Superior temporal gyrus (tissue), 1 donor: ENCODE data around the gene MVK.

Experiments used
- DNase-seq: peaks from one replicate; pipeline ENCODE4 v3.0.0-alpha.2; 2016; ENCODE audit errors: extremely low spot score

MVK gene

GRCh38 chr12:109566424-109566823 lies 7.2 kb upstream of the MVK start:
- no peak for DNase-seq

GRCh38 chr12:109567296-109567695 lies 6.3 kb upstream of the MVK start:
- no peak for DNase-seq

DNA sequence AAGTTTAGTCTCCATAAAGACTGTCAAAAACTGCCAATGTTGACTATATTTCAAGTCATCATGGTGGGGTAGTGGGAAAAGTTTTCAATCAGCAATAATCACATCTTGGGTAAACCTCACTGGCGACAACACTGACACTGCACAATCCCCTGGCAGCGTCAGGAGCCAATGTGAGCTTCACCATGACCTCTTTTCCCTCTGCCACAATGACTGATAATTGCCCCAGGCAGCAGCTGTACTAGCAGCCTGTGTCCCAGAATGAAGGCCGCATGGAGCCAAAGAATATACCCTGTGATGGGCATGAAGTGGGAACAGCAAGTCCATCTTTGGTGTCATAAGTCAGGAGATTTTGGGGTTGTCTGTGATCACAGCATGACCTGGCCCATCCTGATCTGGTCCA lies 5.6 kb upstream of the MVK start:
- no peak for DNase-seq

DNA sequence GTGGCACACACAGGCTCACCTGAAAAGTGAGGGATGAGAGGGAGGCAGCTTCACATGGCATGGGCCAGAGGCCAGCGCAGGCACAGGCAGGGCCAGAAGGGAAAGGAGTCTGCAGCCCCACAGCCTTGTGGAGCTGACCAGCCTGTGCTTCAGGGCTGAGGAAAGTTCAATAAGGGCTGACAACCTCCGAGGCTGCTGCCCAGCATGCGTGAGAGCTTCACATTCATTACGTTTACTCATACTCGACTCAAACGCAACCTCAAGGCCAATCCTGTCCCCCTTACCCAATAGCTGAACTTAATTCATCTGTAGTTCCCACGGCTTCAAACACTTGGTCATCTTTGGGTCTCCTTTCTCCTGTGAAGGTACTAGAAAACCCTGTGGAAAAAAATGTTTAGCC lies 5.1 kb upstream of the MVK start:
- DNase-seq, result no peak

GRCh38 chr12:109571773-109572505 lies 1.7 kb upstream of the MVK start:
- no peak for DNase-seq

DNA sequence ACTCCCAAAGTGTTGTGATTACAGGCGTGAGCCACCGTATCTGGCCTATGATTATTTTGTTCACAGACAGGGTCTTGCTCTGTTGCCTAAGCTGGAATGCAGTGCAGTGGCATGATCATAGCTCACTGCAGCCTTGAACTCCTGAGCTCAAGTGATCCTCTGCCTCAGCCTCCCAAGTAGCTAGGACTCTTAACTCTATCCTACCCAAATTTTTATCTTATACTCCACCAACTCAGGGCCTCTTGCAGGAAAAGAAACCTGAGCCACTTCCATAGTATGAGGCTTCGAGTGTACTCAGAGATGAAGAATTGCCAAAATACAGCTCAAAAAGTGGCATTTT lies 1.1 kb upstream of the MVK start:
- DNase-seq, result no peak

DNA sequence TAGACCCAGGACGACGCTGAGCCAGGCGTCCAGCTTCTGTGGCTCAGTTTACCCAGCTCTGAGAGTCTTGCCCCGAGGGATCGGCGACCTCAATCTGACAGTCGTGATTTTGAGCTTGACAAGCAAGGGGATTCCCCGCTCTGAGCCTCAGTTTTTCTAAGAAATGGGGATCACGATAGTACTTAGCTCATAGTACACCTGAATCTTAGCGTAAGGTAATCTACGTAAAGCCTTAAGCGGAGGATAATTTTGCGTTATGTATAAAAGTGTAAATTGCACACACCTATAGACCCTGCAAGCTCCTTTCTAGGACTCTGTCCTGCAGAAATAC lies 285 bp downstream of the MVK start:
- no peak for DNase-seq

GRCh38 chr12:109575683-109576082 lies 2.1 kb downstream of the MVK start:
- DNase-seq, result no peak

GRCh38 chr12:109577311-109577710 lies 3.7 kb downstream of the MVK start:
- no peak for DNase-seq

DNA sequence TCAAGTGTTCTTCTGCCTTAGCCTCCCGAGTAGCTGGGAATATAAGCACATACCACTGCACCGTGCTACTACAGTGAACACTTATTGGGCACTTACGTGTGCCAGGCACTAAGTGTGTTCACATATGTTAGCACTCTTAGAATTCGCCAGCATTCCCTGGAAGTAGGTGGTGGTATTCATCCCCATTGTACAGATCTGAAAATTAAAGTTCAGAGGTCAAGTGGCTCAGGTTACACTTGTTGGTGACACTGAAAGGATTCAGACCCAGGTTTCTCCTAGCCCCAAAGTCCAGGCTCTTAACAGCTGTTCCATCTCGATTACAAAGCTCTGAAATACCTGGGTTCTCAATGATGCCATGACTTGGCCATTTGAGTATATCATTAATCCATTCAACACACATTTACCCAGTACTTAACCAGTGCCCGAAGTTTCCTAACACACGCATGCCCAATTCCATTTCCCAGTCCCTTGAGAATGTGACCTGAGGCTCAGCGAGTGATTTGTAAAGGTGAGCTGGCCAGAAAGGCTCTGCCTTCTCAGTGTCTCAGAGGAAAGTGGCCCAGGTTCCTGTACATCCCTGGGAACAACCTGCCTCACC lies 4.8 kb downstream of the MVK start:
- DNase-seq, result no peak

DNA sequence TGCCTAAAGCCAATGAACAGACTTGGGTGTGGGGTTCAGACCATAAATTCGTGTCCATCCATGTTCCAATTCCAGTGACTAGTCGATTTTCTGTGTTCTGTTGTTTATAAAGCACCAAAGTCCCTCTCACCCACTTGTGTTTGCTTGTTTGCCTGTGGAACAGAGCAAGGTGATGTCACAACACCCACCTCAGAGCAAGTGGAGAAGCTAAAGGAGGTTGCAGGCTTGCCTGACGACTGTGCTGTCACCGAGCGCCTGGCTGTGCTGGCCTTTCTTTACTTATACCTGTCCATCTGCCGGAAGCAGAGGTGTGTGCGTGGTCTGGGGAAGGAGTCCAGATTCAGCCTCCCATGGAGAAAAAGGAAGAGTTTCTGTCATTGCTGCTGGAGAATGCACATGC lies 6.0 kb downstream of the MVK start:
- DNase-seq, result no peak

- DNase-seq, result no peak
These were observed 6.7 kb downstream of the MVK start for GRCh38 chr12:109580272-109580671.

- DNase-seq, result no peak
These were observed 7.2 kb downstream of the MVK start for GRCh38 chr12:109580684-109581333.

DNA sequence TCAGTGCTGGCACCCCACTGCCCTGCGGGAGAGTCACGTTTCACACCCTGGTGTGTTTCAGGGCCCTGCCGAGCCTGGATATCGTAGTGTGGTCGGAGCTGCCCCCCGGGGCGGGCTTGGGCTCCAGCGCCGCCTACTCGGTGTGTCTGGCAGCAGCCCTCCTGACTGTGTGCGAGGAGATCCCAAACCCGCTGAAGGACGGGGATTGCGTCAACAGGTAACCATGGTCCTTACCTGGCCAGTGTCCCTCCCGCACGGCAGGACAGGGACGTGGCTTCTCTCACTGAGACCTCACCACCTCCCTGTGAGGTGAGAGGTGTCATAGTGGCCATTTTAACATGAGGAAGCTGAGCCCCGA lies 7.7 kb downstream of the MVK start:
- DNase-seq, result no peak

- no peak for DNase-seq
These were observed 8.3 kb downstream of the MVK start for GRCh38 chr12:109581856-109582255.

- DNase-seq, result no peak
These were observed 9.0 kb downstream of the MVK start for GRCh38 chr12:109582636-109583035.

GRCh38 chr12:109583733-109584132 lies 10.1 kb downstream of the MVK start:
- no peak for DNase-seq

DNA sequence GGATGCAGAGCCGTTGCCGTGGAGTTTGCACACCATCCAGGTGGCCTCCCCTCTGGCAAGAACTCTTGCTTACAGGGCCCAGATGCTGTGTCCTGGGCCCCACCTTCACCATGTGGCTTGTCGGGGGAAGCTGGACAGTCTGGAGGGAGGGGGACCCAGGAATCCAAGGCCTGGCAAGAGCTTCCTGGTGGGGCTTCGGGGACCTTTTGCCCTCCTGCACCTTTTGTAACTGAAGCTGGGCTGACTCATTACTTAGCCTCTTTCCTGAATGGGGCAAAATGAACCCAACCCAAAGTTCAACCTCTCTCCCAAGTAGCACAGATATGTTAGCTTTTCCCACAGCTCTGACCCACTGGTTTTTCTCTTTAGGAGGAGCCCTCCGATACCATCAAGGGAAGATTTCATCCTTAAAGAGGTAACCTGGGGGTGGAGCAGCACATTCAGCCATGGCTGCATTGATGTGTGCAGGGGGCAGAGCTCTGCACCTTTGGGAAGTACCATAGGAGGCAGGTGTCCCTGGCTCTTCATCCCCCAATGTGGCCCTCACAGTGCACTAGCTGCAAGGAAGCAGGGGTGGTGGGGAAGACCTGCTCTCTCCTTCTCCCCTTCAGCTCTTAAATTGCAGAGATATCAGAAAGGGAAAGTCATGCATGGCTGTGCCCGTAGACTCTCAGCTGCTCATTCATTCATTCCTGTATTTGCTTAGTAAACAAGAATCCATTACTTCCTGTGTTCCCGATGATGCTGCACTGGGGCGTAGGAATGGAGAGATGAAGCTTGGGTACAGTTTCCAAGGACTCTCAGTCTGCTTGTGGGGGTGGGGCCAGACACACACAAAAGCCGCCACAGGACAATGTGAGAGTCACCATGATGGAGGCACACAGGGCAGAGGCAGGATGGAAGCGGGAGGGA lies 13.0 kb downstream of the MVK start:
- DNase-seq, result no peak

DNA sequence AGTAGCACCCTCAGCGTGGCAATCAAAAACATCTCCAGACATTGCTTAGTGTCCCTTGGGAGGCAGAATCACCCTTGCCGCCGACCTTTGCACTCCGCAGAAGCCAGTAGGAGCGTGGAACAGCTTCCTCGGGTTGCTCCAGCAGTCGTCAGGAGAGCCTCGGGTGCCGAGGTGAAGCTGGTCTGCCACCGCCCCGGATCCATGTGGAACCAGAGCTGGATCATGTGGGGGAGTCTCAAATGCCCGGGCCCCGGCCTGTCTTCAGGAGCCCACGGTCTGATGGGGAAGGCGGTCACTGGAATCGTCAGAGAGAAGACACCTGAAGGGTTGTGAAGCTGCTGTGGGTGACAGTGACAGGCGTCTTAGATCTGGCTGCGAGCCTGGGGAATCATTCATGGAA lies 14.3 kb downstream of the MVK start:
- no peak for DNase-seq

GRCh38 chr12:109588461-109589239 lies 15.1 kb downstream of the MVK start:
- DNase-seq, result no peak

- no peak for DNase-seq
These were observed 15.6 kb downstream of the MVK start for GRCh38 chr12:109589240-109589590.

DNA sequence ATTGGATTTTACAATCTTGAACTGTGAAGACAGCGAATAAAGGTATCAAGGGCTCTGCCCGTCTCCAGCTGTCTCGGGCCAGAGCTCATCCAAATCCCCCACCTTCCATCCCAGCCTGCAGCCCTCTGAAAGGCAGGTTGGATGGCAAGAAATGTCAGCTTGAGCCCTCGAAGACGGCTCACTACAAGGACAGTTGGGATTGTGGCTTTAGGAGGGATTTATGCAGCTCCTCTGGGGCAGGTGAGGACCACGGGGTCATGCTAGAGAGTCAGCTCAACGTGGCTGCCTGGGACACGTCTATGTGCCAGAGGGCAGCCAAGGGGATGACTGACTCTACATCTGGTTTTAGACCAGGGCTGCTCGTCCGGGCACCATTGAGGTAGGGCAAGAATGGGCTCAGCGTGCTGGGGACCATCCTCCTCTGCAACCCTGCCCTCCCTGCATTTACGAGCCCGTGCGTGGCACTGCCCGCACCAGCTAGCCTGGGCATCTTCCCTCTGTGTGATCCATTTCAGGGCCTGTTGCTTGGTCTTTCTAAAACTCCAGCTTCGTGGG lies 16.2 kb downstream of the MVK start:
- DNase-seq, result no peak
